ENCODE measurements around the gene SETBP1. TPM values are rescaled to one million over a fixed set of nuclear protein-coding genes. Genes with fewer than 3 reads are reported as not detected.

Gene SETBP1
- total and polyA plus RNA-seq, 9 of the 15 experiments (the other 6 are each of a cell fraction or from before 2014, with no cell fraction given) = under 0.01 to 0.13 (median 0.04) TPM

- Histone ChIP-seq H4K20me1 (replicated peaks; ENCODE audit: control insufficient read depth, insufficient read depth, low read length) (no peaks in the 10 kb centered on the region), H3K4me2 (ENCODE audit: insufficient read depth, low read length) (no peak overlapping the region), H3K4me1 (replicated peaks in 1 of 2; ENCODE audit: control insufficient read depth in 2 of 2, insufficient read depth in 2 of 2, low read length in 2 of 2) (peaks cover 0 to 6% of the 10 kb centered on the region in 2 experiments; a peak in 2 of 5 replicates), H3K9me3 (replicated peaks; ENCODE audit: control insufficient read depth, insufficient read depth, low read depth, low read length) (no peaks in the 10 kb centered on the region), H3K9me1 (ENCODE audit: control insufficient read depth, insufficient read depth, low read length) (no peaks in the 10 kb centered on the region), H3K4me3 (no peak overlapping the region), H3K27me3 (ENCODE audit: control insufficient read depth in 2 of 2, insufficient read depth in 2 of 2, low read length in 2 of 2) (no peaks in the 10 kb centered on the region; a peak in 1 of 5 replicates), H2AFZ (ENCODE audit: low read depth, low read length) (no peak overlapping the region), H3K79me2 (ENCODE audit: control insufficient read depth, insufficient read depth, low read length) (no peaks in the 10 kb centered on the region), H3K36me3 (ENCODE audit: control insufficient read depth, insufficient read depth, low read length) (no peaks in the 10 kb centered on the region), H3K9ac (ENCODE audit: insufficient read depth in 1 of 2, low read depth in 2 of 2, low read length in 2 of 2) (no peak overlapping the region), H3K27ac (ENCODE audit: extremely low read depth, low read depth, low read length) (no peak overlapping the region)
- POLR2A ChIA-PET = interaction anchor here (0.5 kb wide), 1 partner anchor 287 kb away, joined by 4 read pairs; no protein-coding TSS in a partner anchor
- ATAC-seq (no peak), FAIRE-seq (no peak), DNase-seq (ENCODE audit: extremely low read depth in 1 of 4, low spot score in 3 of 4) (no peak)
- no TSS peak for BruUV-seq (replicated peaks)
- CTCF ChIA-PET (ENCODE audit: low intra/inter-chr PET ratio) = no interaction called here
- in situ Hi-C loops (cut with MboI) (no loop called here), intact Hi-C loops (cut with micrococcal nuclease) (no loop called here)
- 0% methylated on average over 4 of the region's 4 CpGs for WGBS (ENCODE audit: insufficient coverage, low coverage, missing lambda C conversion rate)
- TF ChIP-seq MGA (IDR thresholded peaks at IDR 0.05) (no peak), USF2 (CRISPR knock-in tag; IDR thresholded peaks at IDR 0.05) (no peak), SIN3A (IDR thresholded peaks at IDR 0.05; ENCODE audit: borderline replicate concordance in 2 of 2, control insufficient read depth in 1 of 2, low read depth in 2 of 2, low read length in 2 of 2) (no peak), ZNF79 (CRISPR knock-in tag; IDR thresholded peaks at IDR 0.05; ENCODE audit: low read depth) (no peak), KLF1 (tag; IDR thresholded peaks at IDR 0.05) (no peak)
These were observed 162.1 kb downstream of the SETBP1 start for GRCh38 chr18:44842588-44843412.
